Left renal cortex interstitium (tissue), 4 donors: ENCODE results near the gene SIPA1. TPM values are rescaled to one million over a fixed set of nuclear protein-coding genes. Genes with fewer than 3 reads are reported as not detected.

Experiments used
- DNase-seq, 4 donors: peaks; one replicate each; pipeline ENCODE4 v3.0.0-alpha.2; 2013; ENCODE audit warnings: low read depth in 4 of 4, low spot score in 2 of 4, missing footprints in 1 of 4
- polyA plus RNA-seq, 4 donors: library from polyadenylated mRNA; unstranded; fragments of 120-200 nt; gene quantifications; one replicate each; pipeline ENCODE4 v1.2.1, GENCODE V29; 2013; ENCODE audit not compliant: insufficient read length in 4 of 4

The SIPA1 gene
- polyA plus RNA-seq, 4 donors = 23.2 to 46.3 (median 31.4) TPM

- no peak for DNase-seq
These were observed 57.7 kb downstream of the SIPA1 start for GRCh38 chr11:65695459-65696241.

- no peak for DNase-seq
These were observed 59.1 kb downstream of the SIPA1 start for GRCh38 chr11:65696802-65697552.

- no peak for DNase-seq
These were observed 60.3 kb downstream of the SIPA1 start for GRCh38 chr11:65698205-65698604.

GRCh38 chr11:65699306-65699705 is 61.4 kb downstream of the SIPA1 start:
- no peak for DNase-seq

GRCh38 chr11:65700399-65700798 is 62.5 kb downstream of the SIPA1 start:
- DNase-seq = no peak

Other genes starting within 250 kb of the SIPA1 start
- gene NEAT1, start 215.3 kb upstream of the SIPA1 start, polyA plus RNA-seq = 100 to 1,000 TPM in 3 of 4 donors, 10 to 100 TPM in 1; 71.3 to 336 (median 211) TPM
- gene MALAT1, start 139.1 kb upstream of the SIPA1 start, polyA plus RNA-seq = 1,000 to 10,000 TPM in 2 of 4 donors, 100 to 1,000 TPM in 2; 299 to 1,150 (median 876) TPM
- 10 to 100 TPM; 63.1 to 86.0 (median 75.2) TPM for gene SCYL1, start 113.0 kb upstream of the SIPA1 start, polyA plus RNA-seq
- gene LTBP3, start 79.7 kb upstream of the SIPA1 start, polyA plus RNA-seq = 100 to 1,000 TPM in 3 of 4 donors, 10 to 100 TPM in 1; 93.0 to 182 (median 140) TPM
- gene ZNRD2, start 67.6 kb upstream of the SIPA1 start, polyA plus RNA-seq = 10 to 100 TPM; 45.3 to 69.4 (median 59.0) TPM
- 10 to 100 TPM; 20.1 to 41.3 (median 29.2) TPM for gene FAM89B, start 65.6 kb upstream of the SIPA1 start, polyA plus RNA-seq
- gene EHBP1L1, start 62.0 kb upstream of the SIPA1 start, polyA plus RNA-seq = 10 to 100 TPM in 3 of 4 donors, 1 to 10 TPM in 1; 9.4 to 23.3 (median 16.2) TPM
- under 1 TPM in 3 of 4 donors, not detected in 1; 0.14 to 0.34 (median 0.21) TPM for gene KCNK7, start 42.3 kb upstream of the SIPA1 start, polyA plus RNA-seq
- 10 to 100 TPM; 35.2 to 54.0 (median 45.5) TPM for gene MAP3K11, start 23.9 kb upstream of the SIPA1 start, polyA plus RNA-seq
- gene PCNX3, start 22.3 kb upstream of the SIPA1 start, polyA plus RNA-seq = 10 to 100 TPM; 22.4 to 43.0 (median 34.9) TPM
- 10 to 100 TPM; 45.0 to 63.4 (median 56.9) TPM for gene RELA, start 24.8 kb downstream of the SIPA1 start, polyA plus RNA-seq
- 10 to 100 TPM; 68.5 to 80.9 (median 80.1) TPM for gene KAT5, start 74.2 kb downstream of the SIPA1 start, polyA plus RNA-seq
- gene RNASEH2C, start 82.7 kb downstream of the SIPA1 start, polyA plus RNA-seq = 10 to 100 TPM; 31.9 to 62.5 (median 53.3) TPM
- gene AP5B1, start 142.9 kb downstream of the SIPA1 start, polyA plus RNA-seq = 10 to 100 TPM in 1 of 4 donors, 1 to 10 TPM in 3; 6.0 to 11.8 (median 8.5) TPM
- gene OVOL1, start 149.0 kb downstream of the SIPA1 start, polyA plus RNA-seq = 10 to 100 TPM in 3 of 4 donors, 1 to 10 TPM in 1; 9.2 to 16.6 (median 13.4) TPM
- 1 to 10 TPM; 1.4 to 4.9 (median 2.5) TPM for gene SNX32, start 195.9 kb downstream of the SIPA1 start, polyA plus RNA-seq
- 100 to 1,000 TPM; 733 to 901 (median 785) TPM for gene CFL1, start 220.1 kb downstream of the SIPA1 start, polyA plus RNA-seq
- 10 to 100 TPM; 41.7 to 67.3 (median 55.7) TPM for gene MUS81, start 222.3 kb downstream of the SIPA1 start, polyA plus RNA-seq
- 100 to 1,000 TPM in 3 of 4 donors, 10 to 100 TPM in 1; 96.5 to 170 (median 123) TPM for gene EFEMP2, start 234.7 kb downstream of the SIPA1 start, polyA plus RNA-seq
- 1 to 10 TPM in 3 of 4 donors, under 1 TPM in 1; 0.77 to 1.6 (median 1.3) TPM for gene CTSW, start 241.7 kb downstream of the SIPA1 start, polyA plus RNA-seq